Caki2 (cell line): ENCODE results near the gene PJVK. TPM values are rescaled to one million over a fixed set of nuclear protein-coding genes. Genes with fewer than 3 reads are reported as not detected.

Source experiments
- DNase-seq: peaks from one replicate; pipeline ENCODE4 v3.0.0-alpha.2; 2015; ENCODE audit warnings: low read depth
- in situ Hi-C: cut with HindIII; loops from 2 replicates; pipeline ENCODE4 v1.10.0; 2016; ENCODE audit warnings: low sequenced_read_pairs, low pct_unique_long_range_greater_than_20kb, mixed read lengths
- total RNA-seq: library from RNA; depleted of rRNA; stranded (reverse); fragments of >200 nt; shearing (Covaris generic); gene quantifications from 2 replicates; pipeline ENCODE4 v1.2.3, GENCODE V29; 2014; ENCODE audit warnings: low replicate concordance; rRNA removed

Gene PJVK
- total RNA-seq, 1 experiment from 2014 or later: 4.7 TPM

GRCh38 chr2:178508646-178509045, 57.5 kb downstream of the PJVK start:
- in situ Hi-C loops: no loop called here
- DNase-seq: no peak

GRCh38 chr2:178510384-178510783, 59.2 kb downstream of the PJVK start:
- in situ Hi-C loops: no loop called here
- no peak for DNase-seq

Other genes starting within 250 kb of the PJVK start
- 94.4 and 98.5 TPM in 2 replicates for gene PRKRA, start 203 bp upstream of the PJVK start, total RNA-seq
- 60.6 and 61.8 TPM in 2 replicates for gene FKBP7, start 27.2 kb downstream of the PJVK start, total RNA-seq
- 10.8 and 35.1 TPM in 2 replicates for gene PLEKHA3, start 29.1 kb downstream of the PJVK start, total RNA-seq